Esophagus muscularis mucosa (tissue), 4 donors: Measurements from ENCODE around the gene TXLNA. TPM values are rescaled to one million over a fixed set of nuclear protein-coding genes. Genes with fewer than 3 reads are reported as not detected.

Source experiments
- DNase-seq: peaks from one replicate; pipeline ENCODE4 v3.0.0-alpha.2; 2017; ENCODE audit errors: extremely low spot score
- H3K27ac ChIP-seq, 4 donors: fragments of 200-600 bp; sonication (generic); replicated peaks in 1 of 4; 1 replicate in 3 of 4; 2 replicates in 1 of 4; pipeline ENCODE4 v1.5.1; 2016 to 2019; ENCODE audit warnings: mild to moderate bottlenecking in 1 of 4
- H3K27me3 ChIP-seq, 4 donors: fragments of 200-600 bp; sonication (generic); one replicate each; pipeline versions ENCODE4 v1.5.1 to v1.6.0; 2016 to 2019
- H3K36me3 ChIP-seq, 4 donors: fragments of 200-600 bp; sonication (generic); one replicate each; pipeline ENCODE4 v1.5.1; 2016 to 2019
- H3K4me1 ChIP-seq, 4 donors: fragments of 200-600 bp; sonication (generic); one replicate each; pipeline ENCODE4 v1.5.1; 2016 to 2019
- H3K4me3 ChIP-seq, 4 donors: fragments of 200-600 bp; sonication (generic); 1 replicate in 2 of 4; 2 replicates in 2 of 4; pipeline ENCODE4 v1.5.1; 2016 to 2019; ENCODE audit warnings: mild to moderate bottlenecking in 4 of 4, moderate library complexity in 1 of 4
- H3K9me3 ChIP-seq, 4 donors: fragments of 200-600 bp; sonication (generic); 1 replicate in 3 of 4; 2 replicates in 1 of 4; pipeline ENCODE4 v1.5.1; 2016 to 2019
- CTCF ChIP-seq, 3 experiments: fragments of 200-600 bp in 2 of 3; fragments of 450-650 bp in 1 of 3; sonication (generic) in 2 of 3; IDR thresholded peaks; one replicate each; pipeline ENCODE4 v1.5.1; 2017 to 2019; ENCODE audit warnings: antibody characterized with exemption in 3 of 3, mild to moderate bottlenecking in 2 of 3, moderate library complexity in 1 of 3
- EP300 ChIP-seq: sonication (generic); formaldehyde crosslinking; IDR thresholded peaks from one replicate; pipeline ENCODE4 v1.6.1; 2017; ENCODE audit warnings: antibody characterized with exemption
- POLR2A ChIP-seq: fragments of 450-650 bp; IDR thresholded peaks from one replicate; pipeline ENCODE4 v1.6.1; 2017; ENCODE audit warnings: antibody characterized with exemption, moderate library complexity, mild to moderate bottlenecking, low read depth
- POLR2AphosphoS5 ChIP-seq, 2 donors: sonication (generic); formaldehyde crosslinking; IDR thresholded peaks; one replicate each; pipeline ENCODE4 v1.6.1; 2017; ENCODE audit warnings: antibody characterized with exemption in 2 of 2
- WGBS: methylation state at CpG from one replicate; pipeline ENCODE4 v1.1.5; 2018; 5-methylcytosine and 5-hydroxymethylcytosine counted together
- intact Hi-C: fragments of 100-400 bp; cut with DNase I; formaldehyde crosslinking; loops from one replicate; pipeline ENCODE4 v1.15.1; 2023
- total RNA-seq, 4 donors: library from RNA; depleted of rRNA; stranded (reverse); fragments of >200 nt; gene quantifications; one replicate each; pipeline versions ENCODE4 v1.1.0 to v1.2.1, GENCODE V29; 2016

TXLNA gene
- total RNA-seq, 4 donors from 2014 or later = 43.6 to 88.4 (median 70.4) TPM

DNA sequence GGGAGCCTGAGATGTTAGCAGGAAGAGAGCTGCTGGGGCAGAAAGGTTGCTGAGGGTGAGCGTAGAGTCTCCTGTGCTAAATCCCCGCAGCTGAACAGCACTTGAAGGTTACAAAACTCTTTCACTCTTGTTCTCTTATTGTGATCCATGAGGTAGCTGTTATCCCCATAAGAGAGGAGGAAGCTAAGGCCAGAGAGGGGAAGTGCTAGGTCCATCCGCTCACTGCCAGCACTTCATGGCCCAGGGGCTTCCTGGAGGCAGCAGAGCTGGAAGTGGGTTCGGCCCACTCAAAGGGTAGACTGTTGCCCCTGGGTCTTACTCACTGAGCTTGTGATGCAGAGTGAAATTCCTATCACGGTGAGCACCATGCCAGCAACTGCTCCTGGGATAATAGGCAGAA is 37.1 kb downstream of the TXLNA start:
- no peaks in the 10 kb centered on the region for H3K27me3 ChIP-seq
- intact Hi-C loops = no loop called here
- peaks cover 28 to 72% (median 44%) of the 10 kb centered on the region in 4 donors for H3K36me3 ChIP-seq
- WGBS = 94% methylated on average over 4 of the region's 5 CpGs
- no peaks in the 10 kb centered on the region for H3K9me3 ChIP-seq
- peaks cover 14 to 33% (median 20%) of the 10 kb centered on the region in 4 donors for H3K4me1 ChIP-seq
- TF ChIP-seq CTCF (IDR thresholded peaks at IDR 0.05) (no peak), EP300 (no peak), POLR2AphosphoS5 (IDR thresholded peaks at IDR 0.05) (no peak), POLR2A (no peak)
- H3K4me3 ChIP-seq = no peak overlapping the region
- DNase-seq = no peak
- H3K27ac ChIP-seq = no peak overlapping the region

GRCh38 chr1:32219022-32219421 is 39.5 kb downstream of the TXLNA start:
- TF ChIP-seq POLR2AphosphoS5 (IDR thresholded peaks at IDR 0.05) = no peak
- no peak for TF ChIP-seq POLR2A
- no peak for TF ChIP-seq EP300
- no peak for TF ChIP-seq CTCF (IDR thresholded peaks at IDR 0.05)
- 88% methylated on average over 7 of the region's 7 CpGs for WGBS
- no peak for DNase-seq
- Histone ChIP-seq H3K27ac (no peak overlapping the region), H3K27me3 (no peaks in the 10 kb centered on the region), H3K4me3 (no peak overlapping the region), H3K4me1 (peaks cover 29 to 50% (median 37%) of the 10 kb centered on the region in 4 donors), H3K9me3 (no peaks in the 10 kb centered on the region), H3K36me3 (peaks cover 29 to 66% (median 46%) of the 10 kb centered on the region in 4 donors)
- intact Hi-C loops = no loop called here

DNA sequence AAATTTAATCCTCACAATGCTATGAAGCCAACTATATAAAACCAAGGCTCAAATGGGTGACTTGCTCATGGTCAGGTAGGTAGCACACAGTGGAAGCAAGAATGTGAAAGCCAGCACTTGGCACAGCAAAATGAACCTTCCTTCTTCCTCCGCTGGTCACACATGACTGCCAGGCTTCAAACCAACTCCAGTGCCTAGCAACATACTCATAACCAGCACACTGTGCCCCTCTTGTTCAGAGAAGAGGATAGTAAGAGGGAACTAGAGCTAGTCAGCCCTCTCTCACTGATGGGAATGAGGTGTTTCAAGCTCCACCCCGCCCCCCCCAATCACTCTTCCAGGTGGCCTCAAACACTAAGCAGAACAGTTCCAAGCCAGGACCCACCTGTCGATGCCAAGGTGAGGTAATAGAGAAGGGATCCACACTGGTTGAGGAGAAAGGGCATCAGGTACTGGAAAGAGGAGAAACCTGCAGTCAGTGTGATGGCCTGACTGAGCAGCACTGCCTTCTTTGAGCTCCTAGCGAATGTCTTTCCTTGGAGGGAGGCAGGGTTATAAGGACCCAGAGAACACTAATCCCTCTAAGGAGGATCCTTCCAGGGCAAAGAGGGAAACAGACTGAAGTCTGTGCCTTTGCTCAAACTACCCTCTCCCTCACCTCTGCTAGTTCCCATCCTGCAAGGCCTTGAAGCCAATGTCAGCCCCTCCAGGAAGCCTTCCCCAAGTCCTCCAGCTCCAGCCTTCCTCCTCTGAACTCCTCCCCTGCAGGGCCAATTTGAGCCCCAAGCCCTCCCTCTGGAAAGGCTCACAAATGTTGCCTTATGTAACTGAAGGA is 41.5 kb downstream of the TXLNA start:
- Histone ChIP-seq H3K36me3 (peaks cover 31 to 69% (median 49%) of the 10 kb centered on the region in 4 donors), H3K27ac (peak overlapping the region in 3 of 4 donors; percentile 89 to 95 (median 89)), H3K4me3 (peak overlapping the region; percentile 79 to 85 (median 83)), H3K9me3 (no peaks in the 10 kb centered on the region), H3K27me3 (no peaks in the 10 kb centered on the region), H3K4me1 (peaks cover 27 to 51% (median 40%) of the 10 kb centered on the region in 4 donors)
- TF ChIP-seq EP300 = no peak
- no peak for TF ChIP-seq CTCF (IDR thresholded peaks at IDR 0.05)
- TF ChIP-seq POLR2A = no peak
- no peak for DNase-seq
- intact Hi-C loops = no loop called here
- WGBS = 92% methylated on average over 4 of the region's 4 CpGs

DNA sequence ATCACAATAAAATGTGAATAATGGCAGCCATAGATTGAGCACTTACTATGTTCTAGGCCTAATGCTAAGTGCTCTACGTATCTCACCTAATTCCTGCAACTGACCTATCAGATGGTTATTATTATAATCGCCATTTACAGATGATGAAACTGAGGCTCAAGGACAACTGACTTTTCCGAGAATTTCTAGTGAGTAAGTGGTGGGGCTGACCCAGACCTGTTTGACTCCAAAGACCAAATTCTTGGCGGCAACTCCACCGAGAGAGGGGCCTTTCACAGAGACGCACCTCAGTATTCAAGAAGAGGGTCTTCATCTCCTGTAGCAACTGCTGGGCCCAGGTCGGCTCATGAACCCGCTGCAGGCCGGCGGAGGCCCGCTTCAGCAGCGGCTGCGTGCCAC is 42.1 kb downstream of the TXLNA start:
- DNase-seq = no peak
- H3K9me3 ChIP-seq = no peaks in the 10 kb centered on the region
- H3K27ac ChIP-seq = peak overlapping the region; percentile 88 to 95 (median 89)
- TF ChIP-seq CTCF (IDR thresholded peaks at IDR 0.05) = no peak
- TF ChIP-seq EP300 = no peak
- no peak for TF ChIP-seq POLR2A
- no peak for TF ChIP-seq POLR2AphosphoS5 (IDR thresholded peaks at IDR 0.05)
- intact Hi-C loops = no loop called here
- H3K4me1 ChIP-seq = peaks cover 27 to 52% (median 38%) of the 10 kb centered on the region in 4 donors
- H3K27me3 ChIP-seq = no peaks in the 10 kb centered on the region
- WGBS = 17% methylated on average over 5 of the region's 13 CpGs
- H3K36me3 ChIP-seq = peaks cover 30 to 69% (median 49%) of the 10 kb centered on the region in 4 donors
- H3K4me3 ChIP-seq = peak overlapping the region; percentile 79 to 85 (median 83)
